ENCODE data around the gene ANGPT4. TPM values are rescaled to one million over a fixed set of nuclear protein-coding genes. Genes with fewer than 3 reads are reported as not detected.

The ANGPT4 gene
- total RNA-seq, 4 donors from 2014 or later = 0.27 TPM; not detected in 3

- TF ChIP-seq POLR2A (IDR thresholded peaks at IDR 0.05) (no peak), CTCF (IDR thresholded peaks at IDR 0.05) (no peak)
- Histone ChIP-seq H3K27ac (no peak overlapping the region), H3K27me3 (no peaks in the 10 kb centered on the region), H3K4me1 (no peaks in the 10 kb centered on the region), H3K36me3 (no peaks in the 10 kb centered on the region), H3K9me3 (no peaks in the 10 kb centered on the region), H3K4me3 (no peak overlapping the region)
- DNase-seq = no peak
Measured at GRCh38 chr20:871948-872347, 44.2 kb downstream of the ANGPT4 start.

GRCh38 chr20:871436-871835 is 44.7 kb downstream of the ANGPT4 start:
- H3K27me3 ChIP-seq = no peaks in the 10 kb centered on the region
- no peak for TF ChIP-seq CTCF (IDR thresholded peaks at IDR 0.05)
- TF ChIP-seq POLR2A (IDR thresholded peaks at IDR 0.05) = no peak
- H3K4me1 ChIP-seq = no peaks in the 10 kb centered on the region
- H3K27ac ChIP-seq = no peak overlapping the region
- no peaks in the 10 kb centered on the region for H3K9me3 ChIP-seq
- DNase-seq = no peak
- H3K4me3 ChIP-seq = no peak overlapping the region
- H3K36me3 ChIP-seq = no peaks in the 10 kb centered on the region

DNA sequence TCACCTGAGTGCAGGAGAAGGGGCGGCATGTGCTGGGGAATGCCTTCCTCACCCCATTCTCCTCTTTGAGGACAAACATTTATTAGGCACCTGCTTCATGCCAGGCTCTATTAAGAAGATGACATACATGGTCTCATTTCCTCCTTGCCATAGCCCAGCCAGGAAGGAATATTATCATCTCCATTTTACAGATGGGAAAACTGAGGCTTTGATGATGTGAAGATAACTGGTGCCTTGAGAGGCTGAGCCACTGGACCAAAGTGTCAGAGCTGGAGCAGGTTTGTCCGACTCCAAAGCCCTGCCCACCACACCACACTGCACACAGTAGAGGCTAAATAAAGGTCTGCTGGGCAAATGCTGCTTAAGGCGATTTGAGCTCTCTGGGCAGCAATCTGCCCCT is 45.4 kb downstream of the ANGPT4 start:
- no peak for DNase-seq
- Histone ChIP-seq H3K4me3 (no peak overlapping the region), H3K4me1 (no peaks in the 10 kb centered on the region), H3K27me3 (no peaks in the 10 kb centered on the region), H3K36me3 (no peaks in the 10 kb centered on the region), H3K9me3 (no peaks in the 10 kb centered on the region), H3K27ac (no peak overlapping the region)
- TF ChIP-seq POLR2A (IDR thresholded peaks at IDR 0.05) (no peak), CTCF (IDR thresholded peaks at IDR 0.05) (no peak)

DNA sequence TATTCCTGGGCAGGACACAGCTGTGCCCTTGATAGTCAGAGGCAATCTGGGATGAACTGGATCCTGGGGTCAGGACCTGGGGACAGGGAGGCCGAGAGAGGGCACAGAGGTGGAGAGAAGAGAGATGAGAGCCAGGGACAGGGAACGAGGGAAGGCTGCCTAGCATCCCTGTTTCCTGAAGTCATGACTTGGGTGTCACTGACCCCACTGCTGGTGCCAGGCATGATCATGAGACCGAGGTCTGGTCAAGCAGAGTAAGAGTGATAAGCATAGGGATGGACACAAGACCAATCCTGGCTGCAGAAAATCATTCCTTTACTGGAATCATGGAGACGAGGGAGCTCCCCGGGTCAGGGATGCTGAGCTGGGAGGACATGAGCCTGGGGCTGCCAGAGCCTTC is 46.5 kb downstream of the ANGPT4 start:
- Histone ChIP-seq H3K4me3 (no peak overlapping the region), H3K27me3 (no peaks in the 10 kb centered on the region), H3K4me1 (no peaks in the 10 kb centered on the region), H3K27ac (no peak overlapping the region), H3K36me3 (no peaks in the 10 kb centered on the region), H3K9me3 (no peaks in the 10 kb centered on the region)
- no peak for TF ChIP-seq POLR2A (IDR thresholded peaks at IDR 0.05)
- no peak for TF ChIP-seq CTCF (IDR thresholded peaks at IDR 0.05)
- no peak for DNase-seq

DNA sequence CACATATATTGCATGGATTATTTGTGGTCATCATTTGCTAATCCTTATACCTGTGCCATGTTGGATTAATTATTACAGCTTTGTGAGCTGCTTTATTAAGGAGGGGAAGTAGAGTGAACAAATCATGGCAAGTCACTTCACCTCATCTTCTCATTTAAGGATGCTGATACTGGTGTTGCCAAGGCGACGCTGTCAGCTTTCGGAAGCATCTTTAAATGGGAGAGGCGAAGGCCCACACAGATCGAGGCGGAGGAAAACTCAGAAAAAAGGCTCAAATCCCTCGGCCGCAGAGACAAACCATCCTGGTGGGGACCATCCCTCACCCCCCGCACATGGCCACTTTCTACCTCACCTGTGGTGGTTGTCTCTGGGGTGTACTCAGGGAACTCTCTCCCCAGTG is 47.9 kb downstream of the ANGPT4 start:
- no peak for TF ChIP-seq POLR2A (IDR thresholded peaks at IDR 0.05)
- TF ChIP-seq CTCF (IDR thresholded peaks at IDR 0.05) = no peak
- Histone ChIP-seq H3K9me3 (no peaks in the 10 kb centered on the region), H3K27ac (no peak overlapping the region), H3K4me1 (no peaks in the 10 kb centered on the region), H3K36me3 (no peaks in the 10 kb centered on the region), H3K4me3 (no peak overlapping the region), H3K27me3 (no peaks in the 10 kb centered on the region)
- no peak for DNase-seq

DNA sequence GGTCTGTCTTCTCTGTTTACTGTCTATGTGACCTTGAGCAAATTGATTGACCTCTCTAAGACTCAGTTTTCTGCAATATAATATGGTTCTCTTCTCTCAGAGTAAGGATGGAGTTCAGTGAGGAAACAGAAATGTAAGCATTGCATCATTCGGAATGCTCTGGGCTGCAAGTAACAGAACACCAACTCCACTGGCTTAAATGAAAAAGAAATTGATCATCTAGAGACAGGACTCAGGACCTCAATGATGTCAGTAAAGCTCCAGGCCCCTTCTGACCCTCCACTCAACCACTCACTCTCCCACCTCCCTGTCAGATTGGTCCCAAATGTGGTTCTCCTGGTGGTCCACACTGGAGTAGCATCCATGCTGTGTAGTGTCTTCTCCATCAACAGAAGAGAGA is 50.7 kb downstream of the ANGPT4 start:
- H3K27me3 ChIP-seq = no peaks in the 10 kb centered on the region
- no peaks in the 10 kb centered on the region for H3K4me1 ChIP-seq
- TF ChIP-seq POLR2A (IDR thresholded peaks at IDR 0.05) (no peak), CTCF (IDR thresholded peaks at IDR 0.05) (no peak)
- no peak overlapping the region for H3K27ac ChIP-seq
- no peak for DNase-seq
- H3K36me3 ChIP-seq = no peaks in the 10 kb centered on the region
- H3K9me3 ChIP-seq = no peaks in the 10 kb centered on the region
- H3K4me3 ChIP-seq = no peak overlapping the region
